LHCN-M2 (cell line): ENCODE measurements around the gene RANBP1. TPM values are rescaled to one million over a fixed set of nuclear protein-coding genes. Genes with fewer than 3 reads are reported as not detected.

Experiments used
- DNase-seq: peaks from one replicate; pipeline ENCODE4 v3.0.0-alpha.2; 2012; ENCODE audit warnings: low read depth
- total RNA-seq: library from RNA; depleted of rRNA; stranded (reverse); fragments of >200 nt; gene quantifications from 2 replicates; pipeline ENCODE4 v1.2.3, GENCODE V29; 2014

The RANBP1 gene
- total RNA-seq, 1 experiment from 2014 or later: 851 TPM

- DNase-seq: no peak
Observed at GRCh38 chr22:20107951-20108756, 7.8 kb upstream of the RANBP1 start.

- no peak for DNase-seq
Observed at GRCh38 chr22:20108757-20109230, 7.1 kb upstream of the RANBP1 start.

- DNase-seq: no peak
Observed at GRCh38 chr22:20109411-20110358, 6.2 kb upstream of the RANBP1 start.

DNA sequence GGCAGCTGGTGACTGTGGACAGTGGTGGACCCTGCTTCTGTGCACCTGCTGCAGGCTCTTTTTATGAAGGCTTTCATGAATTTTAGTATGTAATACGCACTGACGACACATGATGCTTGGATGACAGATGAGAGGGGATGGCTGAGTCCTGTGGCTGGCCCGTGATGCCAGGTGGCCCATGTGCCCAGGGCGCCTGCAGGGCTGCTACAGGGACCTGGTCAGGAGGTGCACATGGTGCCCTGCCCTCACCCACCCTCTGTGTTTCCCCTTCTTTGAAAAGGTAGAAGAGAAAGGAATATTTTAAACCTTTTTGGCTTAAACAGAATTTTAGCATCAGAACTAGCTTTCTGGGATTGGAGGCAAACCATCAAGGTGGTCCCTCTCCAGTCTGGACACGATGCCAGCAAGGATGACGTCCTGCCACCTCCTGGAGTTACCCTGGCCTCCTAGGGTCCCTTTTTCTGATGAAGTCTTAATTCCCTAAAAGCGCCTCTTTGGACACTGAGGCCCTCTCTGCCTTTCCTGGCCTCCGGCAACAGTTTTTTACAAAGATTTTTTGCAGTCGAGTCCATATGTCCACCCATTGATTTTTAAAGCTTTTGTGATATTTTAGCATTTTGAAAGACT, 5.4 kb upstream of the RANBP1 start:
- no peak for DNase-seq

DNA sequence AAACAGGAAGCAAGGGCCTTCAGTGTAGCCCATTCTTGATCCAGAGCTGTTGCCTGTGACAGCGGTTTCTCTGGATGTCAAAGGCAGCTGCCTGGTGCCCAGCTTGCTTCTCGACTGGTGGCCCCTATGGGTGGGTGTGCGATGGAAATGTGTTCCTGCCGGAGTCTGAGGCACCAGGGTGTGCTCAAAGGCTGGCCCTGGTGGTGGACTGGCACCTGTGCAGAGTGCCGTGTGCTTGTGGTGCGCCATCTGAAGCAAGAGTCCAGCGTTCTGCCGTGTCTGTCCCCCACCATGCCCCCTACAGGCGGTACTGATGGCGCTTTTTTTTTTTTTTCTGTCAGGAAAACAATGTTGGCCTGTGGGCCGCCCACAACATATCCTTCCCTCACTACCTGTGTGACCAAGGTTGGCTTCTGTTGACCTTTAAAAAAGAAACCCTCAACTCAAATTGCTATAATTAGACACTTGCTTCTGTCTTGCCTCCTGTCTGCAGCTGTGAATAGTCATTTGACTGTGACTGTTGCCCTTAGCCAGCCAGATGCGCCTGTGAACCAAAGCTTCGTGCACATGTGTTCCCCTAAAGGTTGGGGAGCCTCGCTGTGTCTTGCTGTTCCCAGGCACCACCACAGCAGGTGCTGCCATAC, 4.7 kb upstream of the RANBP1 start:
- DNase-seq: peak; percentile 60

- DNase-seq: no peak
Observed at GRCh38 chr22:20111689-20112622, 3.9 kb upstream of the RANBP1 start.

- no peak for DNase-seq
Observed at GRCh38 chr22:20112623-20113511, 3.0 kb upstream of the RANBP1 start.

DNA sequence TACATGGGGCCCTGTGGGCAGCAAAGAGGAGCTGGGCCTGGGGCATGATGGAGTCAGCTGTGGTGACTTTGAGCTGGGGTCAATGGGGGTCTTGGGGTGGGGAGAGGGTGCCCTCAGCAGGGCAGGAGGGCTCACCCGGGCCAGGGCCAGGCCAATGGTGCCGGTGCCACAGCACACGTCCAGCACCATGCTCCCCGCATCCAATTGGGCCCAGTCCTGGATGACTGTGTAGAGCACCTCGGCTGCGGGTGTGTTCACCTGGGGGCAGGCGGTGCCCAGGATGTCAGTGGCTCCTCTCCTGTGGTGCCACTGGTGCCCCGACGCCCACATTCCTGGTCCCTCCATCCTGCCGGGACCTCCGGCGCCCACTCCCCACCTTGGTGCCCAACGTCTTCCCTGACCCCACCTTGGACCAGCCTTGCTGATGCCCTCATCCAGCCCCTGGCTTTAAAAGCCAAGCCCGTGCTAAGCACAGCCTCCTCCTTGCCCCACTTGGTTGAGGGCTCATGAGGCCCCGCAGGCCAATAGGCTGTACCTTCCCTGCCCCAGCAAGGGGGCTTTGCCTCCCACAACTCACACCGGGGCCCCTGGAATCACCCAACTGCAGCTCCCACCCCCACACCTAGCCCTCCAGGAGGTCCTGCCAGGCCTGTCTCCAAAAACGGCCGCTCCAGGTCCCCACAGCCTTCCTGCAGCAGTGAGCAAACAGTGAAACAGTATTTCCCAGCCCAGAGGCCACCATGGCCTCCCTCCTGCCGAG, 2.2 kb upstream of the RANBP1 start:
- no peak for DNase-seq

DNA sequence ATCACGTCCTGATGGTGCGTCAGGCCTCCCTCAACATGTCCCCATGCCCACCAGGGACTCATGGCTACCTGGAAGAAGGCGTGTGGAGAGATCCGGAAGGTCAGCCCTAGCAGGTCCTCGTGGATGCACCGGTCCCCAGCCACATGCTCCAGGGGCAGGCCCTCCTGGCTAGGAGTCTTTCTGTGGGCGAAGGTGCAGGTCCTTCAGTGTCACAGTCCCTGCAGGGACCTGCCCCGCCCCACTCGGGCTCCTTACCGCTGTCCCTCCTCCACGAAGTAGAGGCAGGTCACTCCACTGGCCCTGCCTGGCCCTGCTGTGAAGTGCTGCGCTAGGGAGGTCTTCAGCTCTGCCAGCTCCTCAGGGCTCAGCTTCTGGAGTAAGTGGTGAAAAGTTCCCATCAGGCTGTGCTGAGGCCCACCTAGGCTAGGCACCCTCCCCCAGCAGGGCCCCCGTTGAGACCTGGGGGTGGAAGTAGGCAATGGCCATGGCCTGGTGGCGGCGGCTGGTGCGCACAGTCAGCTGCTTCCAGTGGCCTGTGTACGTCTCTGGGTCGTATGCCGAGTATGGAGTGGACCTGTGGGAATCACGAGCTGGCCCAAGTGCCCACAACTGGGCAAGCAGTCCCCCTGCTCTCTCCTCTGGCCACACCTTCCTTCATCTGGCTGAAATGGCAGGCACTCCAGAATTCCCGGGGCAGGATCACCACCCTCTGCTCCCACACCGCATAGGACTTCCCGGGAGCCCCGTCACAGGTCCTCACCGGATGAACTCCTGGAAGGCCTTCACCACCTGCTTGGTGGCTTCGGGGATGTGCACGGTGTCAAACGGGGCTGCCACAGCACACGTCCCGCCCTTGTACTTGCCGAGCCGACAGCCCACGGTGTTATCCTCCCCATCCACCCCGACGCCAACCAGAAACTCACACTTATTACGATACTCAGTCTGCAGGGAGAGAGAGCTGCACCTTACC, 1.1 kb upstream of the RANBP1 start:
- no peak for DNase-seq

DNA sequence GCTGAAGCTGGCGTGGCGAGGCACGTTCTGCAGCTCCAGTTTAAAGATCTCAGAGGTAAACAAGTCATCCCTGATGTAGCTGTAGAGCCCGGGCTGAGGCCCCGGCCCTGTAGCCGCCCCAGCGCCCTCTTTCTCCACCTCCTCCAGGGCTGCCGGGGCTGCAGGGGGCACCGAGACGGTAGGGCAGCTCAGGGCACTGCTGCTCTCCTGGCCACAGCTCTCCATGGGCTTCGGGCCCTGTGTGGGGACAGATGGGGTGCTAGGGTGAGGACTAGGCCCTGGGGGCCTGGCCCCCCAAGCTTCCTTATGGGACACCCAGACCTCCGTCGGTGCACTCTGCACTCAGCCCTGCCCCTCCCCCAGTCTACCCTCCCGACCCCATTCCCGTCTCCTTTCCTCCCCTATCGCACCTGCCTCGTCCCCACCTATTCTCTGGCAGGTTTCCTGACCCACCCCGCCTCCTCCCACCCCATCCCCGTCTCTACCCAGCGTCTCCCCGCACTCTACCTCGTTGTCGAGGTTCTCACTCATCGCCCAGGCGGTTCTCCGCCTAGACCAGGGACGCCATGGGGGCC, 559 bp downstream of the RANBP1 start:
- DNase-seq: no peak

DNA sequence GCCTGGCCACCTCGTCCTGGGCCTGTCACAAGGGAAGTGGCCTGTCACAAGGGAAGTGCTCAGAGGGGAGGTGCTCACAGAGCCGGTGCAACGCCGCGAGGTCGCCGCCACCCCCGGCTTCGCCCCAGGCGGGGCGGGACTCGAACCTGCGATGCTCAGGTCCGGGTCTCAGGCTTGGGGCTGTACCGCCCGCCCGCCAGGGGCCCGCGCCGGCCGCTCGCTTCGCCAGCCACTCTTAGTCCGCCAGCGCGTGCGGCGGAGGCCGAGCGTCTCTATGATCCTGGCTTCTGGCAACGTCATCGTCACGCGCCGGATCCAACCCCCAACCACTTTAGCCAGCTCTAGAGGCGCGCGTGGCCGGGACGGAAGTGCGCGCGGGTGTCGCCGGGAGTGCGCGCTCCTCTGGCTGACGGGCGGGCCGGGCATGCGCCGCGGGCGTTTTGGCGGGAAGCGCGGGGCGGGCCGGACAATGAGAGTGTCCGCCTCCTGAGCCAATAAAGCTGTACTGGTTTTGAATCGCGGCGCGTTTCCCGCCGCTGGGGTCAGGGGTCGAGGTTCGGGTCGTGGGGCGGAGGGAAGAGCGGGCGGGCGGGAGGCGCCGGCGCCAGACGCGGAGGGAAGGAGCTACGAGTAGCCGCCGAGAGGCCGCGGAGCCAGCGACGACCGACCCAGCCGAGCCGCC, 1.2 kb downstream of the RANBP1 start, which contains the start of gene TRMT2A:
Gene TRMT2A, minus strand, starts transcription at position 276 of the 682 bp plus-strand sequence. CDS start 320 bp downstream, outside the sequence.
- DNase-seq: peak; percentile 98

GRCh38 chr22:20117633-20118299, 1.9 kb downstream of the RANBP1 start:
- peak; percentile 32 for DNase-seq

DNA sequence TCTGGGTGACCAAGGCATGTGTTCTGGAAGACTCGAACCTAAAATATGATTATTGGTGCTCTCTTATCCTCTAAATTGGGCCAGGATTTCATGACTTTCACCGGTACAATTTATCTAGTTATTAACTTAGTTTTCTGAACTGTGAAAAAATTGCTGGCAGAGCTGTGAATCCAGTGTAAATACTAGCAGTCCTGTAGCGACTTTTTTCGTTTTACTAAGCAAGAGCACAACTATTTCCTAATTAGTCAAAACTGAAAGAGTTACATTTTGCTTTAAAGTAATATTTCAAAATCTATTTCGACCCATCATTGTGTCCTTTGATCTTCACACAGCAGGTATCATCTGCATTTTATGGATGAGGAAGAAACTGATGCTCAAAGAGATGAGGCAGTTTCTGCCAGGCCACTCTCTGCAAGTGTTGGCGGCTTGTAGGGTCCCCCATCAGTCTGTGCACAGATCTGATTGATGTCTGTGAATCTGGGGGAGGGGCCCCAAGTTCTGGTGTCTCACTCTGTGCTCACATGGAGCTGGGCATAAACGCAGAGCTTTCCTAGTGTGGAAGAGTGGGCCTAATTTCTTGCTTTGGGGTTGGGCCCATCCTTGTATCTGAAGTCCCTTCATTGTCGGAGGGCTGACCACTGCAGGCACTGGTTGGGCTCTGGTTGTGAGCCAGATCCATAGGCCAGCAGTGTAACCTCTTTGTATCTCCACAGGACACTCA, 2.6 kb downstream of the RANBP1 start:
- DNase-seq: no peak

- no peak for DNase-seq
Observed at GRCh38 chr22:20121856-20122415, 6.0 kb downstream of the RANBP1 start.
